Astrocyte (in vitro differentiated cells and primary cell): ENCODE measurements around the gene SLCO3A1.

Experiments used
- EZH2 ChIP-seq: IDR thresholded peaks from 2 replicates; pipeline ENCODE4 v1.6.1; 2012; ENCODE audit warnings: mild to moderate bottlenecking, low read length, inconsistent platforms; ENCODE audit not compliant: insufficient read depth
- TF ChIP-seq, protein P1 (sequence below): IDR thresholded peaks from 2 replicates; pipeline ENCODE4 v1.5.1; 2011; ENCODE audit warnings: low read depth, mild to moderate bottlenecking, inconsistent platforms, low read length, moderate library complexity; ENCODE audit not compliant: insufficient read depth

- TF ChIP-seq, protein P1, sequence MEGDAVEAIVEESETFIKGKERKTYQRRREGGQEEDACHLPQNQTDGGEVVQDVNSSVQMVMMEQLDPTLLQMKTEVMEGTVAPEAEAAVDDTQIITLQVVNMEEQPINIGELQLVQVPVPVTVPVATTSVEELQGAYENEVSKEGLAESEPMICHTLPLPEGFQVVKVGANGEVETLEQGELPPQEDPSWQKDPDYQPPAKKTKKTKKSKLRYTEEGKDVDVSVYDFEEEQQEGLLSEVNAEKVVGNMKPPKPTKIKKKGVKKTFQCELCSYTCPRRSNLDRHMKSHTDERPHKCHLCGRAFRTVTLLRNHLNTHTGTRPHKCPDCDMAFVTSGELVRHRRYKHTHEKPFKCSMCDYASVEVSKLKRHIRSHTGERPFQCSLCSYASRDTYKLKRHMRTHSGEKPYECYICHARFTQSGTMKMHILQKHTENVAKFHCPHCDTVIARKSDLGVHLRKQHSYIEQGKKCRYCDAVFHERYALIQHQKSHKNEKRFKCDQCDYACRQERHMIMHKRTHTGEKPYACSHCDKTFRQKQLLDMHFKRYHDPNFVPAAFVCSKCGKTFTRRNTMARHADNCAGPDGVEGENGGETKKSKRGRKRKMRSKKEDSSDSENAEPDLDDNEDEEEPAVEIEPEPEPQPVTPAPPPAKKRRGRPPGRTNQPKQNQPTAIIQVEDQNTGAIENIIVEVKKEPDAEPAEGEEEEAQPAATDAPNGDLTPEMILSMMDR, result no peak
- TF ChIP-seq EZH2, result no peak
Measured at GRCh38 chr15:91915576-91915975, 62.1 kb downstream of the SLCO3A1 start.
